ENCODE data around the gene CAMK2N2.

- TF ChIP-seq CTCF (IDR thresholded peaks at IDR 0.05; ENCODE audit: insufficient read depth, low read length) (no peak), POLR2AphosphoS5 (IDR thresholded peaks at IDR 0.05; ENCODE audit: low read depth) (no peak)
Measured at GRCh38 chr3:184291044-184291737, 29.8 kb upstream of the CAMK2N2 start.

All from HL-60 (cell line).